Measurements from ENCODE around the gene MYH9.
A peak's percentile ranks its signal among the peaks of the same experiment; 100 is the strongest.
"Not testable (repeated sequence)": the region's sequence is repeated elsewhere in the genome, so short reads cannot be mapped to it uniquely, and the experiment has no call there.

The MYH9 gene

GRCh38 chr22:36281781-36282327, 105.9 kb downstream of the MYH9 start:
- H3K4me3 ChIP-seq (ENCODE audit: low read depth, low read length) = no peak overlapping the region
- TF ChIP-seq CTCF (IDR thresholded peaks at IDR 0.05; ENCODE audit: insufficient read depth, low read depth, low read length, missing control alignments) = no peak
- DNase-seq (ENCODE audit: low read depth) = no peak

DNA sequence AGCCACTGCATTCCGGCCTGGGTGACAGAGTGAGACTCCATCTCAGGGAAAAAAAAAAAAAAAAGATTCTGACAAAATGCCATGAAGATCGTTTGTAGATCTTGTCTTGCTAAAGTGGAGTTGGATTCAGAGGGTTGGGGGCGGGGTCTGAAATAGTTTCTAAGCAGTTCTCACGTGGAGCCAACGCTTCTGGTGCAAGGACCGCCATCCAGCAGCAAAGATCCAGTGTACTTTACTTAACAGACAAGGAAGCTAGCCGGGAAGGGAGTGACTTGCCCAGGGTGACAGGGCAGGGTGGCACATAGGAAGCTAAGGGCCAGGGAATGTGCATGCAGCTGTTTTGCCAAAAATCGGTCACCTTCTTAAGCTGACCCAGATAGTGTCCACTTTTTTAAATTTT, 107.4 kb downstream of the MYH9 start:
- no peak for TF ChIP-seq CTCF (IDR thresholded peaks at IDR 0.05; ENCODE audit: insufficient read depth, low read depth, low read length, missing control alignments)
- no peak for DNase-seq (ENCODE audit: low read depth)
- no peak overlapping the region for H3K4me3 ChIP-seq (ENCODE audit: low read depth, low read length)

- no peak for TF ChIP-seq CTCF (IDR thresholded peaks at IDR 0.05; ENCODE audit: insufficient read depth, low read depth, low read length, missing control alignments)
- no peak overlapping the region for H3K4me3 ChIP-seq (ENCODE audit: low read depth, low read length)
- DNase-seq (ENCODE audit: low read depth) = no peak
These were observed 108.5 kb downstream of the MYH9 start for GRCh38 chr22:36279219-36279666.

GRCh38 chr22:36277482-36278291, 110.1 kb downstream of the MYH9 start:
- H3K4me3 ChIP-seq (ENCODE audit: low read depth, low read length) = no peak overlapping the region
- peak; percentile 84 for DNase-seq (ENCODE audit: low read depth)
- peak; percentile 92 for TF ChIP-seq CTCF (IDR thresholded peaks at IDR 0.05; ENCODE audit: insufficient read depth, low read depth, low read length, missing control alignments)

DNA sequence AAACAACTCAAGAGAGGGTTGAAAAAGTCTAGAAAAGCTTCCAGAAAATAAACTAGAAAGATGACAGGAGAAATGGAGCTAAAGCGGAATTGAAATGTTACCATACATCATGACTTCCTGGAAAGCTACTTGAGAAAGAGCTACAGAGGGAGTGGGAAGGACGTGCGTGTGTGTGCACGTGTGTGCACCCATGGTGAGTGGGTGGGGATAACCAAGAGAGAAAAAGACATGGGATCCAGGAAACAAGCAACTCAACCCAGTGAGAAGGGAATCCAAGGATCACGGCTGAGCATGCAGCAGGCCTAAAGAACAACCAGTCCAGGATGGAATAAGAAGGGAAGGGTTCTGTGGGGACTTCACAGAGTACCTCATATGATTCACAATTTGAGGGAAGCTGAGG, 113.2 kb downstream of the MYH9 start:
- H3K4me3 ChIP-seq (ENCODE audit: low read depth, low read length) = no peak overlapping the region
- TF ChIP-seq CTCF (IDR thresholded peaks at IDR 0.05; ENCODE audit: insufficient read depth, low read depth, low read length, missing control alignments) = no peak
- DNase-seq (ENCODE audit: low read depth) = no peak

DNA sequence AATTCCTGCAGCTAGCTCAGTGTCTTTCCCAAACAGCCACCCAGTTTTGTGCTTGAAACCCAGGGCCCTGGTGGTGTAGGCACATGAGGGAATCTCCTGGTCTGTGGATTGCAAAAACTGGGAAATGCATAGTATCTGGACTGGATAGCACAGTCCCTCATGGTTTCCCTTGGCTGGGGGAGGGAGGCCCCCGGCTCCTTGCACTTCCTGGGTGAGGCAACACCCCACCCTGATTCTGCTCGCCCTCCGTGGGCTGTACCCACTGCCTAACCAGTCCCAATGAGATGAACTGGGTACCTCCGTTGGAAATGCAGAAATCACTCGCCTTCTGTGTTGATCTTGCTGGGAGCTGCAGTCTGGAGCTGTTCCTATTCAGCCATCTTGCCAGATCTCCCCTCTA, 115.8 kb downstream of the MYH9 start:
- DNase-seq (ENCODE audit: low read depth) = not testable (repeated sequence)

GRCh38 chr22:36271231-36271630, 116.5 kb downstream of the MYH9 start:
- not testable (repeated sequence) for H3K4me3 ChIP-seq (ENCODE audit: low read depth, low read length); DNase-seq (ENCODE audit: low read depth)

More for the DNA sequence above, 115.8 kb downstream of the MYH9 start:
- H3K4me3 ChIP-seq (ENCODE audit: low read depth, low read length) = not testable (repeated sequence)

All from GM12865 (cell line).